GM21423 (cell line): ENCODE data around the gene FHOD3.
"Not testable (repeated sequence)": the region's sequence is repeated elsewhere in the genome, so short reads cannot be mapped to it uniquely, and the experiment has no call there.

Experiments
- ATAC-seq: cut with Tn5 transposase; IDR thresholded peaks from one replicate; pipeline ENCODE4 v1.9.1; 2021; ENCODE audit warnings: mild to moderate bottlenecking, moderate library complexity; ENCODE audit not compliant: unreplicated experiment

The FHOD3 gene

DNA sequence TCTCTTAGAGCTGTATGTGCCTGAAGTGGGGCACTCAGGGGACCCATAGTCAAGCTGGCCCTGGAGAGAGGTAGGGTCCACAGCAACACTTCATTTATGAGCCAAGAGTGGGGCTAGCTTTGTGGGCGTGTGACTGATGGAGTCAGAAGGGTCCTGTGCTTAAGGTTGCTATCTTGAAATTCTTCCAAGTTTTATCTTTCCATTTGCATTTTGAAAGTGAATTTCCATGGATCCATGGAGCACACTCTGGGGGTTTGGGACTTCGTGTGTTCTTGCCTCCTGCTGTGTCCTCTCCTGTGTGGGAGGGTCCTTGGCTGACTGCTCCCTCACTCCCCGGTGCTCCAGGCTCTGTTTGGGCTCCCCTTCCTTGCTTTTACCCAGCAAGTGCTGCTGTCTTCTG is 50.8 kb downstream of the FHOD3 start:
- no peak for ATAC-seq

DNA sequence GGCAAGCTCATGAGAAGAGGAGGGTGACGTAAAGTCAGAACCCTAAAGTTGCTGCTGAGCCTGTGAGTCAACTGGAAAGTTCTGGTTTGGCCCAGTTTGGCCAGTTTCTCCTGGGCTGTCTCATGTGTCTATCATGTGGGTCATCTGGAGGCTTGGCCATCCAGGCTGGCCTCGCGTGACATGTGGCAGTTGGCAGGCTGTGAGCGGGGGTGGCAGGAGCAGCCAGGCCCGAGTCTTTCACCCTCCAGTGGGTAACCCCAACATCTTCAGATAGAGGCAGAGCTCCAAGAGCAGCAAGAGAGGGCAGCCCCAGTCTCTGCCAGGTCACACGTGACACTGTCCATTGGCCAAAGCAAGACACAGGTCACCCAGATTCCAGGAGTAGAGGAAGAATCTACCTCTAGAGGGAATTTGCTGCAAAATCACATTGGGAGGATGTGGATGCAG is 51.5 kb downstream of the FHOD3 start:
- ATAC-seq: no peak

DNA sequence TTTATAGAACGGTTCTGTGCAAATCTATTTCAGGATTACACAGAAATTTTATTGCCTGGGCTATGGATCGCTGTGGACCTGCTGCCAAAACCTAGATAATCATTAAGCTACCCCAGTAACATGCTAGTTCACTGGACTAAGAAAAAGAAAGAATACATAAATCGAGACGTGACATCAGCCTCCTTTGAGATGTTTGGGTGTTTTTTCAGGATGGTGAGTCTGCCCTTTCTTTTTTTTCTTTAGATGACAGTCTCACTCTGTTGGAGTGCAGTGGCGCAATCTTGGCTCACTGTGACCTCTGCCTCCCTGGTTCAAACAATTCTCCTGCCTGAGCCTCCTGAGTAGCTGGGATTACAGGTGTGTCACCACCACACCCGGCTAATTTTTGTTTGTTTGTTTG is 52.0 kb downstream of the FHOD3 start:
- no peak for ATAC-seq

DNA sequence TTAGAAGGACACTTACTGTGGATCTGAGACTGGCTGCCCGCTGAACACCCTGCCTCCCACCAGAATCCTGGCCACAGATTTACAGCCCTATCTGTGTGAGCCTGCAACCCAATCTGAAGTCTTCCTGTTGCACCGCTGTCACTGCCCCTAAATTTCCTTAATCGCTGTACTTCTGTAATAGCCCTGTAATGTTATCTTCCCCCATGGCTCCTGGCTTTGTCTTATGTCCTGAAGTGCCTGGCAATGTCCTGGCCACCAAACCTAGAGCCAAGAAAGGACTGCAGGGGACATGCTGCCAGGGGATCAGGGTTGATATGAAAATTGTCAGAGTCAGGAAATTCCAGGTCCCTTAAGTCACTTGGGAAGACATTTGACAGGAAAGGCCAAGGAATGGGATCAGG is 52.7 kb downstream of the FHOD3 start:
- ATAC-seq: no peak

DNA sequence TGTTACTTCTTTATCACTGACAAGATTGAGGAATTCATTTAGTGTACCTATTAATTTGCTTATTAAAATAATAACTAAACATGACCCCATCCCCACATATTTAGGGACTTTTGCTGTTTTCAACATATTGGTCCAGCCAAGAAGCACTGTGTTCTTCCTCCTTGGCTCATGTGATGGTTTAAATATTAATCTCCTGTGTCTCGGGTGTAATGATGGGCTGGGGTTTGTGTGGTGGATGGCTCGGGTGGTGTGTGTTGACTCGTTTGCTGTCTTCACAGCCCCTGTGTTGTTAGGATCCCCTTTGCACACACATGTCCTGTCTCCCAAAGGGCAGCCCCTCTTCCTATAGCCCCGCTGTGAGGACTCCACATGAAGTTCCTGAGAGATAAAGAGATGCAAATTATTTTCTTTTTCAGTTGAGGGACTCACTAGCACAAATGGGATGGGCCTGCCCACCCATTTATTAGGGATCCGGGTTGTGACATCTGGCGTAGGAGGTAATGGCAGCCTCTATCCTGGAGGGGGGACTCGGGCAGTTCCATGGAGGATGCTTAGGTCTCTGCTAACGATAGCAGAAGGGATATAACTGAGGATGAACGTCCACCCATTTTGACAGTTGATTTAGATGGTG is 53.4 kb downstream of the FHOD3 start:
- no peak for ATAC-seq

DNA sequence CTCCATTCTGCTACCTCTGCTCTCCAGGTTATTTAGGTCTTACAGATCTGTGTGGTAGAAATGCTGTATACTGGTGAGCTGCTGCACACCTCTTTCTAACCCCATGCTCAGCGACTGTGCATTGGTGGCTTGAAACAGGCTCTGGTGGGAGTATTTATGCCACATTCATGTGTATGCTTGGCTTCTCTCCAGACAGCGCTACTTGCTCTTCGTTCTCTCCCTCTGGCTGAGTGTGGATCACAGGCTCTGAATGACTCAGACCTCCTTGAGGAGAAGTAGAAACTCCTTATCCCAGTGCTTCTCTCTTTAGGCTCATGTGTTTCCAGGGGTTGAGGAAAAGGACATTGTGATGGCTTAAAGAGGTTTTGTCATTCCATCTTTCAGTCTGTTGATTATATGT is 54.9 kb downstream of the FHOD3 start:
- no peak for ATAC-seq

DNA sequence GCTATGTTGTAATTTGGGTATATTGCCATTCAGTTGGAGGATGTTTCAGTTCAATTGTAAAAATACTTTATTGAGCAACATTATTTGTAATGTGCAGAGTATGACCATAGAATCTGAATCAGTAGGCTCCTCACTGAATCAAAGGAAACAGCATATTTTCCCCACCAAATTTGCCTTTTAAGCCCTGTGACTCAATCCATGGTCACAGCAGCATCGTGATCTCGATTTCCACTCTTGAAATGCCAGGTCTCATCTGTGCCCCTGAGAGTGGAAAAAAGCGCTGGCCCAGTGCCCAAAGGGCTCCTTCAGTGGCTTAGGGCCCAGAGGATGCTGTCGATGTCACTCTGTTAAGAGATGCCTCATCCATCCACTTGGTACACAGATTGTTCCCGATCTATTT is 57.5 kb downstream of the FHOD3 start:
- ATAC-seq: no peak

DNA sequence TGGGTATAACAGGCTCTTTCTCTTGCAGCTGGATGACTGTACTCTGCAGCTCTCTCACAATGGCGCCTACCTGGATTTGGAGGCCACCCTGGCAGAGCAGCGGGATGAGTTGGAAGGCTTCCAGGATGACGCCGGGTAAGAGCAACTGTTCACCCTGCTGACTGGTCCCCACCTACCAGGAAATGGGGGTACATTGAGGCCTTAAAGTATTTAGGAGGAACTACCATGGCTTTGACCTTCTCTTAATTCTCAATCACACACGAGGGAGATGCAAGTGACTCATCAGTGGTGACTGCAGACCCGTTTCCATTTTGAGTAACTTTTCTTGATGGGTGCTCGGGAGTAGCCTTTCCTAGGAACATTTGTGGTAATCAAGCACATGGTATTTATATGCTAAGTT is 58.0 kb downstream of the FHOD3 start:
- ATAC-seq: no peak

DNA sequence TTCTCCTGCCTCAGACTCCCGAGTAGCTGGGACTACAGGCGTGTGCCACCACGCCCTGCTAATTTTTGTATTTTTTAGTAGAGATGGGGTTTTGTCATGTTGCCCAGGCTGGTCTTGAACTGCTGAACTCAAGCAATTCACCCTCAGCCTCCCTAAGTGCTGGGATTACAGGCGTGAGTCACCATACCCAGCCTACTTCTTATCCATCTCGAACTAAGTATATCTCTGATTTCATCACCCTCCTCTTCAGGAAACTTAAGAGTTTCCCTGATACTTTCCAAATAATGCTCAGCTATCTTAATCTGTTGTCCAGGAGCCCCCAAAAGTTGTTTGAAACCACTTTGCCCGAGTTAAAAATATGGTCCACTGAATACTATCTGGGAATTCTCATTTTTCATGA is 59.2 kb downstream of the FHOD3 start:
- ATAC-seq: not testable (repeated sequence)

DNA sequence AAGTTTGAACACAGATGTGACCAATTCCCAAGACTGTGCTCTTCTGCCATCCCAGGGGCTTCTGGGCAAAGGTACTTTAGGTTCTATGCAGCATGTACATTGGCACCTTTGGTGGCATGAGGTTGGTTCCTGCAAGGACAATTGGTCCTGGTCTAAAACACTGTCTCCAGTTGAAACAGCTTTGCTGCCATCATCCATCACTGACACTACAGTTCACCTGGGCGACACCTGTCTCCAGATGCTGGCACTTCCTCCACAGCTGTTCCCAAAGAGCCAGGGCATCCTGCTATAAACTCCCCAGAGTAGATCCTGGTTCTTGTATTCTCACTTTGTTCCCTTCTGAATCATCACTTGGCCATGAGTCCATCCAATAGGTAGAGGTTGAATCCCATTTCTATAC is 60.6 kb downstream of the FHOD3 start:
- no peak for ATAC-seq

DNA sequence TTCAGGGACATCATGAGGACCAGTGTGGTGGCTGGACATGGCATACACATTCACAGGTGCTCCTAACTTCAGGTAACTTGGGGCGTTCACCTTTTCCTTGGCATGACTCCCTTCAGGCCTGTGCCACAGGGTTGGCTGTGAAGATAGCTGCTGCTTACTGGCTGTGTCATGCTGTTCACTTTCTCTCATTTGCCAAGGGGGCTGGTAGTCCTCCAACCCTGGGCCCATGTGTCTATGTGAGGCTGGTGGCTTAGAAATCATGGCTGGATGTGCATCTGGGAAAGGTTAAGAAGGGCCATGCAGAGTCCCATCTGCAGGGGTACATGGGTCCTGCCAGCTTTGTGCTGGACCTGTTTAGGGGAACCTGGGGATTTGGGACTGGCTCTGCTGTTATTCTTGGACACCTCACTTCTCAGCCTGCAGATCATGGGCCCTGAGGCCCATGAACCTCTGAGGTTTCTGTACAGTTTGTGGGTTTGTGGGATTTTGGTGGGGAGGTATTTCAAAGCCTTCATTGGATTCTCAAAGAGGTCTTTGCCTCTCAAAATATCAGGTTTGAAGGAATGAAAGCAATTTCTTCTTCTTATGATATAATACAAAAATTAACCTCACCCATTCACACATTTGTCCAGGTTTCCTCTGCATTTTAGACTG is 62.9 kb downstream of the FHOD3 start:
- ATAC-seq: no peak

DNA sequence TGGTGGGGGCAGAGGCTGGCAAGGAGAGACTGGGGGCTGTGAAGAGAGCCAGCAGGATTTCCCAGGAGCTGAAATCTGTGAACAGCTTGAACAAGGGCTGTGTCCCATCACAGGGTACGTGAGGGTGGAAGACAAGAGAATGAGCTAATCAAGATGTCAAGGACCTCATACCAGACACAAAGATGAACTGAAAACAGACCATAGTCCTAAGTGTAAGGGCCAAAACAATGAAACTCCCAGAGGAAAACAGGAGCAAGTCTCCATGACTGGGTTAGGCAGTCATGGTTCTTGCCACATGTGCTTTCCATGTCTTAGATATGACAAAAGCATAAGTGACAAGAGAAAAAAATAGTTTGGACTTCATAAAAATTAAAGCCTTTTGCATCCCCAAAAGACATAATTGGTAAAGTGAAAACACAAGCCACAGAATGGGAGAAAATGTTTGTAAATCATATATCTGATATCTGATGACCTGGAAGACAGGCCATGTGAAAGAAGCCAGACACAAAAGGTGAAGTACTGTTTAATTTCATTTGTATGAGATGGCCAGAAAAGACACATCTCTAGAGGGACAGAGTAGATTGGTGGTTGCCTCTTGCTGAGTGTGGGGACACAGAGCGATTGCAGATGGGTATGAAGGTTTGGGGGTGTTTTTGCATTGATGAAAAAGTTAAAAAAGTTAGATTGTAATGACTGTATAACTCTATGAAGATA is 67.6 kb downstream of the FHOD3 start:
- ATAC-seq: no peak

DNA sequence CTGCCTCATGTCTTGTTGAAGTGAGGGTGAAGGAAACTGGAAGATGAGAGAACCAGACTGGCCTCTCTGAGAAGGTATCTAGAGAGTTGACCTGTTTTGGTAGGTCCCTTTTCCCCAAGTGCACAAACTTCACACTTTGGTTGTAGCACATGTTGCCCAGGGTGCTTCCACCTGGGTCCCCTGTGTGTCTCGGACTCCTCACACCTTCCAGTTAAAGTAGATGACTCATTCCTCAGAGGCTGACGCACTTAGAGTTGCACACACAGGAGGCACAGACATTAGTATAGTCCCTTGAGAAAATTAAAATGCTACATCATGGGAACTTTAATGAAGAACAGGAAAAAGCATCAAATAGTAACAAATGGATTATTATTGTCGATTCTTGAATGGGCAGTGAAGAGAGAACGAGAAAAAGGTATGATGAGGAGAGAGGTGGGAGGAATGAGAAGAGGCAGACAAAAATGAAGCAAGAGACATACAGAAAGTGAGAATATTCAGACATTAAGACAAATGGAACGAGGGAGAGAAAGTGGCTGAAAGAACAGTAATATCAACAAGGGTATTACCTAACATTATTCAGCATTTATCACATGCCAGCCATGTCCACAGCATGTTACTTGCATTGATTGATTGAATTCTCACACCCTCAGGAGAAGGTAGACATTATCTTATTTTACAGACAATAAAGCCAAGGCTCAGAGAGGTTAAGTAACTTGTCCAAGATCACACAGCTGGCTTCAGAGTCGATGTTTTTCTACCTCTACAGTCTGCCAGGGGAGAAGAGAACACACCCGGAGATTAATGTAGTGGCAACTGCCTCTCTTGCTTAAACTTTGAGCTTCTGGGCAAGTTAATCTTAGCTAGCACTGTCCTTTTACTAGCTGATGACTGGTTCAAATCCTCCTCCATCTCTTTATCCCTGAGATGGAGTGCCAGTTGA is 68.6 kb downstream of the FHOD3 start:
- no peak for ATAC-seq

DNA sequence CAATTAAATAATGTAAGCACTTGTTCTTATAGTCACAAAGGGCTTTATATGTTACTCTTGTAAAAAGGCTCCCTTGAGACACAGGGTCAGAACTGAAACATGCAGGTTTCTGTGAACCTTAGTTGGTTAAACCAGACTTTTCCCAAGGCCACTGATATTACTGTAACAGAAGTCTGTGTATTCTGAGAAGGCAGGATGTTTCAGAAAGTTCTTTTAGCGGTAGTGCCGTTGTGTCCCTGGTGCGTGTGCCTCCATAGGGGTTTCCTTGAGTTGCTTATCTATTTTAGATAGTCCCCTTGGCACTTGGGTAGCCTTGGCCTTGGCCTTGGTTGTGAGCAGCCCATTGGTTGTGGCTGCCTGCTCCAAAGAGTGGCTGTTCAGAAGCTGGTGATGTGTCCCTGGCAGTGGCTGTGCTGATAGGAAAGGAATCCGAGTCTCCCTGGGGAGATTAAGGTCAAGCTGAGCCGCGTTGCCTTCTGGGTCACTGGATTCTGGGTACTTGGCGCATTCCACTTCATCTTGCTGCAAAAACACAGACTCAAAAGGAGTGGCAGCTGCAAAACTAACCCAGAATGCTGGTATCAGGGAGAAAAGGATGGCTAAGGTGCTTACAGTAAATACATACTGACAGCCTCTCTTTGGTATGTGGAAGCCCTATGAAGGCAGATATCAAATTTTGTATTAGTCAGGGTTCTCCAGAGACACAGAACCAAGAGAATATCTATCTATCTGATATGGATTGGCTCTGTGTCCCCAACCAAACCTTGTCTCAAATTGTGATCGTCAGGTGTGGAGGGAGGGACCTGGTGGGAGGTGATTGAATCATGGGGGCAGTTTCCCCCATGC is 69.7 kb downstream of the FHOD3 start:
- ATAC-seq: peak; percentile 60

DNA sequence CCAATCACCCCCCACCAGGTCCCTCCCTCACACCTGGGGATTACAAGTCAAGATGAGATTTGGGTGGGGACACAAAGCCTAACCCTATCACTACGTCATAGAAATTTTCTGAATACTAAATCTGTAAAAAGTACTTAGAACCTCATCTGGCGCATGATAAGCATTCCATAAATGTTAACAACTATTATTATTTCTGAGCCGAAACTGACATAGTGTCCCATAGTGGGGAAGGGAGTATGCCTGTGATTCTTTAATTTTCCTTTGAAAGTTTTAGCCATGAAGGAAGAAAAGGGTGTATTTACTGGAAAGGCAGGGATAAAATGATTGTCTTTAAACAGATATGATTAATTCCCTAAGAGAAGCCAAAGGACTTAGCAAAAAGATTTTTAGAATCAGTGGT is 71.4 kb downstream of the FHOD3 start:
- no peak for ATAC-seq

DNA sequence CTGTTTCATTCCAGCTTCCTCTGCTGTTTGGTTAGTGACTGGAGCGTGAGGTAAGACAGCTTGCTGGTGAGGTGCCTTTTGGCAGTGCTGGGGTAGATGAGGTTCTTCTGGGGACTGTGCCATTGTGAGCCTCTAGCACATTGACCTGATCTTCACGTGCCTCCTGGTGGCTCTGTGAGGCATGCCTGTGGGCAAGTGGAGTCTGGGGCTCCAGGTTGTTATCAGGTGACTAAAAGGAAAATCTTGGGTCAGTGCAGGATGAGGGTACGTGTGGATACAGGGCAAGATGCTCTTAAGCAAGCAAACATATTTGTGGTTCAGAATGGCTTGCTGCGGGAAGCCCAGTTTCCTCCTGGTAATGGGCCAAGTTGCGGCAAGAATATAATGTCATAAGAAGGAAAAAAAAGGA is 75.4 kb downstream of the FHOD3 start:
- ATAC-seq: no peak

DNA sequence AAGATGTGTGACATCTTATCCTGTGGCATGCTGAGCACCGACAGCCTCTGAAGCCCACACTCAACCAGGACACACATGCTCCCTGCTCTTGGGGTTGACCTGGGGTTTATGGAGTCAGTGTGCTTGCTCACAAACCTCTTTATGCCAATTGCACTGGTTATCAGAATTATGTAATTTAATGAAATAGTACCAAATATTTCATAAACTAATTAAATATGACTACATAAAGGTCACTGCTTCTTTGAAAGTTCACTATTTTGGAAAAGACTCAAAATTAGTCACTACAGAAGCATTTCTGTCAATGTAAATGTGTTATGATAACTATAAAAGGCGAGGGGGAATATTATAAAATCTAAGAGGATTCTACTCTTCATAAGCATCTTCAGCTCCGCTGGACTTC is 76.7 kb downstream of the FHOD3 start:
- no peak for ATAC-seq

DNA sequence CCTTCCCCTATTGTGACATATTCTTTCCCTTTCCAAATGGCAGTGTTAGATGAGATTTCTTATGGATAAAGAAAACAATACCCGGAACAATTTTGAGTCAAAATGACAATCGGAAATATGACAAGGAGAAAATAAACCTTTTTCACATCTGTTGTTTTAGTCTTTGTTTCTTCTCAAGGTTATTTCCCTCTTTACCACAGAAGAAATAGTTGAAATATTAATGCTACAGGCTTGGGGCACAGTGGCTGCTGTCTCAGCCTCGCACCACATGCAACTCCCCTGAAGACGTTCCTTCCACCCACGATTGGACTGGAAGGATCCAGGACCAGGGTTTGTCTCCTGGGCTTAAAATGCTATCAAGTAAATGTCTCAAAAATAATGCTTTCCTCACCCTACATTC is 77.6 kb downstream of the FHOD3 start:
- no peak for ATAC-seq

DNA sequence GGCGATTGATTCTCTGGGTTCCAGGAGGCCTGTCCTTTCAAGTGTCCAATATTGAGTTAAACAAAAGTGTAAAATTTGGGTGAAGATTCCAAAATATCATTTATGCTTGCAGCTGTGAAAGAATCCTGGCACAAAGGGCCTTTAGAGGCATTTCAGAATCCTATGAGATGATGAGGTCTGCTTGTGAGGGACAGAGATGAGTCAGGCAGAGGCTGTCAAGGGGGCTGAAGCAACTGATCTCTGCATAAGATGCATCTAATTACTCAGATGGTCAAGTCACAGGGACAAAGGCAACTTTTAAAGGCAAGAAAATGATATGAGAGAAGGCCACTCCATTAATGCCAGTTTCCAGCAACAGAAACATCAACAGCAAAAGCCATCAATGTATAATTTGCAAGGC is 78.8 kb downstream of the FHOD3 start:
- no peak for ATAC-seq

DNA sequence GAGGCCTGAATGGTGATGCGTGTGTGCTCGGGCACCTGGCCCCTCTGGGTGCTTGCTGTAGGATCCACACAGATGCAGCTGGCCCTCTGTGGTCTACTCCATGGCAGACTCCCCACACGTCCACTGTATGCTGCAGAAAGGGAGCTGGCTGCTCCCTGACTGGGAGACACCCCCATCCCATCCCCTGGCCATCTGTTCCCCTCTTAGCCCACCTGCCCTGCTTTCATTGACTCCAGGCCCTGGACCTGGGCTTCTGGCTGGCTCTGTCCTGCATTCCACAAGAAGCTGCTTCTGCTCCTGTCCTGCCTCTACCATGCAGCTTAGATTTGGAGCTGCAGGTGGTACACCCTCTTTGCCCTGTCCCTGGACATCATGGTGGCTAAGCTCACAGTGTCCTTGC is 80.1 kb downstream of the FHOD3 start:
- ATAC-seq: no peak
